G401.6 (cell line): ENCODE measurements around the gene CHCHD5.
A peak's percentile ranks its signal among the peaks of the same experiment; 100 is the strongest.
"Not testable (repeated sequence)": the region's sequence is repeated elsewhere in the genome, so short reads cannot be mapped to it uniquely, and the experiment has no call there.

ENCODE experiments used
- FAIRE-seq: peaks from 2 replicates; lab custom pipeline; 2012; peaks lifted over from hg19 to GRCh38; lab: Jason Lieb, UNC

The CHCHD5 gene

GRCh38 chr2:112584134-112584890 lies at the start of gene CHCHD5:
Gene CHCHD5 (plus strand): TSS chr2:112584609. CDS start chr2:112584648, 39 bp downstream.
- peak; percentile 98 for FAIRE-seq

GRCh38 chr2:112534826-112535225 lies 49.6 kb upstream of the CHCHD5 start:
- no peak for FAIRE-seq

GRCh38 chr2:112536665-112537064 lies 47.7 kb upstream of the CHCHD5 start:
- not testable (repeated sequence) for FAIRE-seq

- no peak for FAIRE-seq
Observed at GRCh38 chr2:112539306-112539705, 45.1 kb upstream of the CHCHD5 start.

GRCh38 chr2:112540906-112541305 lies 43.5 kb upstream of the CHCHD5 start:
- no peak for FAIRE-seq

- no peak for FAIRE-seq
Observed at GRCh38 chr2:112541315-112542122, 42.9 kb upstream of the CHCHD5 start.

GRCh38 chr2:112542123-112542983 lies 42.1 kb upstream of the CHCHD5 start, which contains the start of gene POLR1B:
Gene POLR1B (plus strand): TSS chr2:112542465. CDS start chr2:112542495, 30 bp downstream.
- FAIRE-seq = no peak

- FAIRE-seq = no peak
Observed at GRCh38 chr2:112542984-112543661, 41.3 kb upstream of the CHCHD5 start.

- no peak for FAIRE-seq
Observed at GRCh38 chr2:112547333-112547732, 37.1 kb upstream of the CHCHD5 start.

- FAIRE-seq = no peak
Observed at GRCh38 chr2:112548980-112549379, 35.4 kb upstream of the CHCHD5 start.

- FAIRE-seq = no peak
Observed at GRCh38 chr2:112566104-112566503, 18.3 kb upstream of the CHCHD5 start.

- not testable (repeated sequence) for FAIRE-seq
Observed at GRCh38 chr2:112566508-112566907, 17.9 kb upstream of the CHCHD5 start.

- no peak for FAIRE-seq
Observed at GRCh38 chr2:112572005-112572404, 12.4 kb upstream of the CHCHD5 start.

- no peak for FAIRE-seq
Observed at GRCh38 chr2:112577756-112578155, 6.7 kb upstream of the CHCHD5 start.

- FAIRE-seq = no peak
Observed at GRCh38 chr2:112579241-112579640, 5.2 kb upstream of the CHCHD5 start.

- no peak for FAIRE-seq
Observed at GRCh38 chr2:112580084-112580483, 4.3 kb upstream of the CHCHD5 start.

GRCh38 chr2:112582314-112582746 lies 2.1 kb upstream of the CHCHD5 start:
- FAIRE-seq = peak; percentile 79

- peak; percentile 6 for FAIRE-seq
Observed at GRCh38 chr2:112583497-112584133, 794 bp upstream of the CHCHD5 start.

GRCh38 chr2:112584891-112585250 lies 462 bp downstream of the CHCHD5 start:
- FAIRE-seq = no peak

- FAIRE-seq = no peak
Observed at GRCh38 chr2:112585400-112585799, 991 bp downstream of the CHCHD5 start.

GRCh38 chr2:112585873-112586464 lies 1.6 kb downstream of the CHCHD5 start:
- no peak for FAIRE-seq
